Prostate gland (tissue), 2 donors: ENCODE data around the gene NXN.

Experiments
- CTCF ChIP-seq, 4 experiments: fragments of 200-600 bp in 2 of 4; fragments of 450-650 bp in 2 of 4; sonication (generic) in 2 of 4; IDR thresholded peaks; 1 replicate in 3 of 4; 2 replicates in 1 of 4; pipeline ENCODE4 v1.5.1; 2016 to 2019; ENCODE audit warnings: antibody characterized with exemption in 4 of 4, mild to moderate bottlenecking in 2 of 4, moderate library complexity in 2 of 4
- POLR2A ChIP-seq: fragments of 450-650 bp; IDR thresholded peaks from one replicate; pipeline ENCODE4 v1.6.1; 2016; ENCODE audit warnings: antibody characterized with exemption, mild to moderate bottlenecking
- POLR2AphosphoS5 ChIP-seq: sonication (generic); formaldehyde crosslinking; IDR thresholded peaks from one replicate; pipeline ENCODE4 v1.6.1; 2017; ENCODE audit warnings: antibody characterized with exemption

GRCh38 chr17:760371-760770, 219.2 kb downstream of the NXN start:
- TF ChIP-seq POLR2A = no peak
- no peak for TF ChIP-seq CTCF (IDR thresholded peaks at IDR 0.05)
- no peak for TF ChIP-seq POLR2AphosphoS5
